ENCODE data around the gene C22orf31. TPM values are rescaled to one million over a fixed set of nuclear protein-coding genes. Genes with fewer than 3 reads are reported as not detected.

Gene C22orf31
- total RNA-seq, 2 experiments from 2014 or later, result not detected

DNA sequence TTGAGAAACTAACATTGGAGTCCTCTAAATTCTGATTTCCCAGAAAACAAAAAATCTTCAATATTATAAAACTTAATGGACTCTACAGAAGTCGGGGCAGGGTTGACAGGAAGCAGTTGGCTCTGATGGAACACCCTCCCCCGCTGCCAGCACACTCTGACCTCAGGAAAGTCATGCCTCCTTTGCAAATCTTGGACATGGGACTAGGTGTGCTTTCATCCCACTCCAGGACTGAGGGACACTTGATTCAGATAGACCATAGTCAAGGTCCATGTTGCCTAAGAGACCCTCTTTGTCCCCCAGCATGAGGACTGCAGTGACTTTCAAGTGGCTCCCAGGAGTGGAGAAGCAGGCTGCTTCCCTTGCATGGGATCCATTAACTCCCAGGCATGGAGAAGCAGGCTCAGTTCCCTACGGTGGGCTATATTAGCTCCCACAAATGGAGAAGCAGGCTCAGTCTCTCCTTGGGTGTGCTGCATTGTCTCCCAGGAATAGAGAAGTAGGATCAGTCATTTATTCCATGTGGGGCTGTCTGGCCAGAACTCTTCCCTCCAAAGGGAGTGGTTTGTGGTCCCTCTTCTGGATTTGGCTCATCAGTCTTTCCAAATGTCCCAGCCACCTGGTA lies 38.3 kb downstream of the C22orf31 start:
- ChIA-PET POLR2A (no interaction called here), CTCF (interaction anchor here (1.0 kb wide), 1 partner anchor 17 kb away, joined by 5 read pairs; no protein-coding TSS in a partner anchor)
- no peak overlapping the region for H3K4me3 Mint-ChIP-seq
- intact Hi-C loops (cut with micrococcal nuclease), result no loop called here
- H3K27me3 Mint-ChIP-seq, result peaks cover 26% of the 10 kb centered on the region
- peaks cover 5% of the 10 kb centered on the region for H3K9me3 Mint-ChIP-seq
- H3K27ac Mint-ChIP-seq, result no peak overlapping the region
- H3K4me1 Mint-ChIP-seq (ENCODE audit: low read depth), result no peaks in the 10 kb centered on the region
- ATAC-seq (no peak), DNase-seq (no peak)
- H3K36me3 Mint-ChIP-seq (ENCODE audit: low read depth), result peaks cover 2% of the 10 kb centered on the region
- TF ChIP-seq, protein P1, sequence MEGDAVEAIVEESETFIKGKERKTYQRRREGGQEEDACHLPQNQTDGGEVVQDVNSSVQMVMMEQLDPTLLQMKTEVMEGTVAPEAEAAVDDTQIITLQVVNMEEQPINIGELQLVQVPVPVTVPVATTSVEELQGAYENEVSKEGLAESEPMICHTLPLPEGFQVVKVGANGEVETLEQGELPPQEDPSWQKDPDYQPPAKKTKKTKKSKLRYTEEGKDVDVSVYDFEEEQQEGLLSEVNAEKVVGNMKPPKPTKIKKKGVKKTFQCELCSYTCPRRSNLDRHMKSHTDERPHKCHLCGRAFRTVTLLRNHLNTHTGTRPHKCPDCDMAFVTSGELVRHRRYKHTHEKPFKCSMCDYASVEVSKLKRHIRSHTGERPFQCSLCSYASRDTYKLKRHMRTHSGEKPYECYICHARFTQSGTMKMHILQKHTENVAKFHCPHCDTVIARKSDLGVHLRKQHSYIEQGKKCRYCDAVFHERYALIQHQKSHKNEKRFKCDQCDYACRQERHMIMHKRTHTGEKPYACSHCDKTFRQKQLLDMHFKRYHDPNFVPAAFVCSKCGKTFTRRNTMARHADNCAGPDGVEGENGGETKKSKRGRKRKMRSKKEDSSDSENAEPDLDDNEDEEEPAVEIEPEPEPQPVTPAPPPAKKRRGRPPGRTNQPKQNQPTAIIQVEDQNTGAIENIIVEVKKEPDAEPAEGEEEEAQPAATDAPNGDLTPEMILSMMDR (IDR thresholded peaks at IDR 0.05), result no peak

DNA sequence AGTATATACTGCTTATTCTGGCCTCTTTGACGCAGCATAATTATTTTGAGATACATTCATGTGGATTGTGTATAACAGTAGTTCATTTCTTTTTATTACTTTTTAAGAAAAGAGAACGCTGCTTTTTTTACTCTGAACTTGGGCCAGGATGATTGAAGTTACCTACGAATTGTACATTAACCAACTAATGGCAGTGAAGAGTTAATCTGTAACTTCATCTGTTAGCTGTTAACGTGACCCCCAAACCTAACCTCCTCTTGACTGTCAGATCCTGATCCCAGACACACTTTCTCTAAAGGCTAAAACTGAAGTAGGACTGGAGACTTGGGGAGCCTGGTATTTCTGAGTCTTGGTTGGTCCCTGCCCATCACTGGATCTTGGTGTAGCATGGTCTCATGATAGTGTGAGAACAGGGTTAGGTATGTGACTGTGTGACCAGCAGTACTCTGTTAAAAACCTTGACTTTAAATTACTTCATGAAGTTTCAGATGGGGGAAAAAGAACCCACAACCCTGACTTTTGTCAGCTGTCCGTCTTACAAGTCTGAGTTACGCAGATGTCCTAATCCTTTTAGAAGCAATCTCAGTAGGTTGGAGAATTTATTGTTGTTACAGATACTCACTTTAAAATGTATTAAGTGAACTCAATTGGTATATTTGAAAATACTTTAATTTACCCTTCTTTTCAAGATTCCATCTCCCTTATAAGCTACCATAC lies 39.4 kb downstream of the C22orf31 start:
- CTCF ChIA-PET, result interaction anchor here (1.0 kb wide), 1 partner anchor 18 kb away, joined by 3 read pairs; no protein-coding TSS in a partner anchor
- H3K27ac Mint-ChIP-seq, result no peak overlapping the region
- intact Hi-C loops (cut with micrococcal nuclease), result no loop called here
- H3K27me3 Mint-ChIP-seq, result peaks cover 29% of the 10 kb centered on the region
- peaks cover 4% of the 10 kb centered on the region for H3K36me3 Mint-ChIP-seq (ENCODE audit: low read depth)
- ATAC-seq (no peak), DNase-seq (no peak)
- POLR2A ChIA-PET, result no interaction called here
- H3K4me1 Mint-ChIP-seq (ENCODE audit: low read depth), result no peaks in the 10 kb centered on the region
- H3K4me3 Mint-ChIP-seq, result no peak overlapping the region
- H3K9me3 Mint-ChIP-seq, result peaks cover 7% of the 10 kb centered on the region
- TF ChIP-seq, protein P1 (IDR thresholded peaks at IDR 0.05), result no peak

DNA sequence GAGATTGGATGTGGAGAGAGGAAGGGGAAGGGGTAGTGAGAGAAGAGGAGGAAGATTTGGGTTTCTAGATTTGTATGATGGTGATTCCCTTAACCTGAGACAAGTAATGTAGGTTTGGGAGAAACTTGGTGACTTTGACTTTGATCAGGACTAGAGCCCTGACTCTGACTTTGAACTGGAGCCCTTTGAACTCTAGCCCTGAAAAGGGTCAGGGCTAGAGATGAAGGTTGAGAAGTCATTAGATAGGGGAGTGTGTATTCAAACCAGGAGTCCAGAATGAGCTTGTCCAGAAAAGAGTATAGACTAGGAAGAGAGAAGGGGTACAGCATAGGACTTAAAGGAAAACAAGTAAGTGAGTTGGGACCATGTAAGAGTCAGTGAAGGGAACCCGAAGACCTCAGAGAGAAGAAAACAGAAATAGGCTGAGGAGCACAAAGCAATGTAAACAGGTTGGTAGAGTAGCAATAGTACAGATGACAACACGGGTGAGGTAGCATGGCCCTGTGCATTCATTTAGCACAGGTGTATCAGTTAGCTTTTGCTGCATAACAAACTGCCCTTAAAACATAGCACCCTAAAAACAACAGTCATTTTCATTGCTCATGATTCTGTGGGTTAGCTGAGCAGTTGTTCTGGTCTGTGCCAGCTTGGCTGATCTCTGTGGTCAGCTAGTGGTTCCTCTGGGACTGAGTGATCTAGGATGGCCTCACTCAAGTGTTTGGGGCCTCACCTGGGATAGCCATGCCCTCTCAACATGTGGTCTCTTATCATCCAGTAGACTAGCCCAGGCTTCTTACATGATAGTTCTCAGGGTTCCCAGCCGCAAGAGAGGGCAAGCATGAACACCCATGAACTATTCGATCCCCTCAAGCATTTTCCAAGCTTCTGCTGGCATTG lies 43.1 kb downstream of the C22orf31 start:
- Mint-ChIP-seq H3K4me3 (no peak overlapping the region), H3K36me3 (ENCODE audit: low read depth) (peaks cover 4% of the 10 kb centered on the region), H3K27me3 (peaks cover 23% of the 10 kb centered on the region), H3K4me1 (ENCODE audit: low read depth) (peaks cover 10% of the 10 kb centered on the region), H3K9me3 (peaks cover 7% of the 10 kb centered on the region), H3K27ac (no peak overlapping the region)
- CTCF ChIA-PET, result interaction anchor here (0.7 to 1.7 kb wide), 5 partner anchors 22 to 163 kb away, joined by 3 to 7 read pairs (median 3); no protein-coding TSS in a partner anchor
- TF ChIP-seq, protein P1 (IDR thresholded peaks at IDR 0.05), result no peak
- ATAC-seq, result no peak
- no peak for DNase-seq
- intact Hi-C loops (cut with micrococcal nuclease), result no loop called here
- POLR2A ChIA-PET, result no interaction called here

DNA sequence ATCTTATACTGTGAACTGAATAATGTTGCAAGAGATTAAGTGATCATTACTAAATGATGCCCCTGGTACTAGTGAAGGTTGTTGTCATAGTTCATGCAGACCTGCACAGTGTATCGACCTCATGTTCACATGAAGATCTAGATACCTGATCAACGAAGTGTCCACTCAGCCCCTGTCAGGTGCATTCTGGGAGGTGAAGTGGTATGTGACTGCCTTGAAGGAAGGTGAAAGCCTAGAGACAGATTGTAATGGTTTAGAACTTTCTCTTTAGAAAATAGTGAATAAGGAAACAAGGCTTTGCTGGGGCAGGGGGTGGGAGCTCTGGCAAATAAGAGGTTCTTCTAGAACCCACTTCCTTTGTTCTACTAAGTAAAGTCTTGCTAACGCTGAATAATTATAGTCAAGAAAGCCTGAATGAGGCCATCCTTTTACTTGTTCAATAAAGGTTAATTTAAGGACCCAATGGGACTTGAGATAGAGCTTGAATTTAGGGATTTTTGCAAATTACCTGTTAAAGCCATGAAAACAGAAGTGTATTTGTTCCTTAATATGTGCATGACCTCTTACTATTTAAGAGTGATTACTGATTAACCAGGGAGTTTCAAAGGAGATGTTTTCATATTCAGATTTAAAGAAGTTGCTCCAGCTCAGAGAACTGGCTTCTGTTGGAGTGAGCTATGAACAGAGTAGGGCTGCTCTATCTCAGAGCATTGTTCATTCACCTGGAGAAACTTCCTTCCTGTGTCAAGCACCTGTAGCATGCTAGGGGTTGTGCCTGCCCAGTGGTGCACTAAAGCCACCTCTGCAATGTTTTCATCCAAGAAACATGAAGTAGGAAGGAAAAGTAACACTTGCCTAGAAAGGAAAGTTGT lies 45.3 kb downstream of the C22orf31 start:
- Mint-ChIP-seq H3K4me1 (ENCODE audit: low read depth) (peaks cover 10% of the 10 kb centered on the region), H3K36me3 (ENCODE audit: low read depth) (peaks cover 4% of the 10 kb centered on the region), H3K27ac (peak overlapping the region; percentile 55), H3K4me3 (no peak overlapping the region), H3K9me3 (peaks cover 7% of the 10 kb centered on the region), H3K27me3 (peaks cover 19% of the 10 kb centered on the region)
- ChIA-PET CTCF (interaction anchor here (1.1 to 3.5 kb wide), 3 partner anchors 24 to 108 kb away, joined by 3 to 12 read pairs (median 3); no protein-coding TSS in a partner anchor), POLR2A (no interaction called here)
- ATAC-seq (peak; percentile 85), DNase-seq (peak; percentile 67)
- TF ChIP-seq, protein P1 (IDR thresholded peaks at IDR 0.05), result no peak
- intact Hi-C loops (cut with micrococcal nuclease), result no loop called here

All from activated CD8-positive, alpha-beta T cell treated with anti-CD3 and anti-CD28 coated beads for 36 hours (primary cell).